ENCODE results near the gene UBE2I. TPM values are rescaled to one million over a fixed set of nuclear protein-coding genes. Genes with fewer than 3 reads are reported as not detected.

The UBE2I gene
- total and polyA plus RNA-seq, 8 donors: 30.0 to 57.9 (median 36.7) TPM

GRCh38 chr16:1338855-1339675, 29.6 kb downstream of the UBE2I start:
- intact Hi-C loops (cut with DNase I): no loop called here
- WGBS, 2 donors: 56 to 66% methylated on average over 28 to 31 of the region's 31 CpGs
- DNase-seq: peak in 2 of 6 donors; percentile 14 to 36
- FAIRE-seq: no peak
- peaks cover 6 to 8% (median 8%) of the 10 kb centered on the region in 3 donors for H3K4me1 ChIP-seq
- no peak overlapping the region for H3K27ac ChIP-seq
- TF ChIP-seq, protein P1, sequence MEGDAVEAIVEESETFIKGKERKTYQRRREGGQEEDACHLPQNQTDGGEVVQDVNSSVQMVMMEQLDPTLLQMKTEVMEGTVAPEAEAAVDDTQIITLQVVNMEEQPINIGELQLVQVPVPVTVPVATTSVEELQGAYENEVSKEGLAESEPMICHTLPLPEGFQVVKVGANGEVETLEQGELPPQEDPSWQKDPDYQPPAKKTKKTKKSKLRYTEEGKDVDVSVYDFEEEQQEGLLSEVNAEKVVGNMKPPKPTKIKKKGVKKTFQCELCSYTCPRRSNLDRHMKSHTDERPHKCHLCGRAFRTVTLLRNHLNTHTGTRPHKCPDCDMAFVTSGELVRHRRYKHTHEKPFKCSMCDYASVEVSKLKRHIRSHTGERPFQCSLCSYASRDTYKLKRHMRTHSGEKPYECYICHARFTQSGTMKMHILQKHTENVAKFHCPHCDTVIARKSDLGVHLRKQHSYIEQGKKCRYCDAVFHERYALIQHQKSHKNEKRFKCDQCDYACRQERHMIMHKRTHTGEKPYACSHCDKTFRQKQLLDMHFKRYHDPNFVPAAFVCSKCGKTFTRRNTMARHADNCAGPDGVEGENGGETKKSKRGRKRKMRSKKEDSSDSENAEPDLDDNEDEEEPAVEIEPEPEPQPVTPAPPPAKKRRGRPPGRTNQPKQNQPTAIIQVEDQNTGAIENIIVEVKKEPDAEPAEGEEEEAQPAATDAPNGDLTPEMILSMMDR (IDR thresholded peaks at IDR 0.05): no peak
- H3K4me3 ChIP-seq: no peak overlapping the region
- no peaks in the 10 kb centered on the region for H3K9me3 ChIP-seq
- peaks cover 0 to under 1% (median under 1%) of the 10 kb centered on the region in 4 donors for H3K27me3 ChIP-seq
- no peak for ATAC-seq
- H3K36me3 ChIP-seq: no peaks in the 10 kb centered on the region

- intact Hi-C loops (cut with DNase I): no loop called here
- ATAC-seq: no peak
- no peak for FAIRE-seq
- H3K4me3 ChIP-seq: no peak overlapping the region
- TF ChIP-seq, protein P1 (IDR thresholded peaks at IDR 0.05): no peak
- no peaks in the 10 kb centered on the region for H3K27me3 ChIP-seq
- no peak overlapping the region for H3K27ac ChIP-seq
- no peaks in the 10 kb centered on the region for H3K9me3 ChIP-seq
- no peaks in the 10 kb centered on the region for H3K36me3 ChIP-seq
- 83 to 87% methylated on average over 36 of the region's 36 CpGs for WGBS, 2 donors
- peaks cover 4 to 5% (median 5%) of the 10 kb centered on the region in 3 donors for H3K4me1 ChIP-seq
- DNase-seq: peak in 3 of 6 donors; percentile 13 to 75 (median 14)
Observed at GRCh38 chr16:1340730-1341494, 31.5 kb downstream of the UBE2I start.

- peak in 3 of 6 donors; percentile 15 to 74 (median 51) for DNase-seq
- 86 to 88% methylated on average over 35 to 39 of the region's 39 CpGs for WGBS, 2 donors
- Histone ChIP-seq H3K27me3 (no peaks in the 10 kb centered on the region), H3K4me1 (peaks cover 4 to 5% (median 5%) of the 10 kb centered on the region in 3 donors), H3K4me3 (no peak overlapping the region), H3K36me3 (no peaks in the 10 kb centered on the region), H3K9me3 (no peaks in the 10 kb centered on the region), H3K27ac (no peak overlapping the region)
- intact Hi-C loops (cut with DNase I): no loop called here
- ATAC-seq: no peak
- FAIRE-seq: no peak
- TF ChIP-seq, protein P1 (IDR thresholded peaks at IDR 0.05): no peak
Observed at GRCh38 chr16:1341495-1342420, 32.3 kb downstream of the UBE2I start.

GRCh38 chr16:1342526-1343427, 33.3 kb downstream of the UBE2I start:
- H3K27ac ChIP-seq: no peak overlapping the region
- ATAC-seq (peak; percentile 92 to 95 (median 93)), DNase-seq (peak; percentile 97 to 100 (median 100)), FAIRE-seq (no peak)
- 3 to 4% methylated on average over 42 to 49 of the region's 49 CpGs for WGBS, 2 donors
- no peaks in the 10 kb centered on the region for H3K9me3 ChIP-seq
- H3K4me3 ChIP-seq: peak overlapping the region in 3 of 4 donors; percentile 19 to 46 (median 31)
- peaks cover 4 to 5% (median 5%) of the 10 kb centered on the region in 3 donors for H3K4me1 ChIP-seq
- intact Hi-C loops (cut with DNase I): no loop called here
- TF ChIP-seq, protein P1 (IDR thresholded peaks at IDR 0.05): no peak
- no peaks in the 10 kb centered on the region for H3K36me3 ChIP-seq
- no peaks in the 10 kb centered on the region for H3K27me3 ChIP-seq

Measured in pancreas (tissue), 10 donors.